ENCODE data around the gene GABRA1.

DNA sequence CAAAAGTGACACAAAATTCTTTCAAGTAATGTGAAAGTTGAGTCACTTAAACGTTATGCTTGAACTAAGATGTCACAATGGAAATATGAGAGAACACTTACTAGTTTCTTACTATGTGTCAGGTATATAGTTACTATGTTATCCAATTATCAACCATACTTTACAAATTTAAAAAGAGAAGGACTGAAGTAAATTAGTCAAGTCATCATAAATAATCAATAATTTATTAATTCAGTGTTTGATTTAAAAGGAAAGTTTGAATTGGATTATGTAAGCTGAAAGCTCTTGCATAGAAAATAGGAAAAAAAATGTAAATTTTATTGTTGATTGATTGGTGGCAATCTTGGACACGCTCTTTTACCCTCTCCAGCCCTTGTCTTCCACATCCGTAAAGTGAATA, 76.3 kb downstream of the GABRA1 start:
- no peak for TF ChIP-seq POLR2A (IDR thresholded peaks at IDR 0.05)
- TF ChIP-seq, protein P1, sequence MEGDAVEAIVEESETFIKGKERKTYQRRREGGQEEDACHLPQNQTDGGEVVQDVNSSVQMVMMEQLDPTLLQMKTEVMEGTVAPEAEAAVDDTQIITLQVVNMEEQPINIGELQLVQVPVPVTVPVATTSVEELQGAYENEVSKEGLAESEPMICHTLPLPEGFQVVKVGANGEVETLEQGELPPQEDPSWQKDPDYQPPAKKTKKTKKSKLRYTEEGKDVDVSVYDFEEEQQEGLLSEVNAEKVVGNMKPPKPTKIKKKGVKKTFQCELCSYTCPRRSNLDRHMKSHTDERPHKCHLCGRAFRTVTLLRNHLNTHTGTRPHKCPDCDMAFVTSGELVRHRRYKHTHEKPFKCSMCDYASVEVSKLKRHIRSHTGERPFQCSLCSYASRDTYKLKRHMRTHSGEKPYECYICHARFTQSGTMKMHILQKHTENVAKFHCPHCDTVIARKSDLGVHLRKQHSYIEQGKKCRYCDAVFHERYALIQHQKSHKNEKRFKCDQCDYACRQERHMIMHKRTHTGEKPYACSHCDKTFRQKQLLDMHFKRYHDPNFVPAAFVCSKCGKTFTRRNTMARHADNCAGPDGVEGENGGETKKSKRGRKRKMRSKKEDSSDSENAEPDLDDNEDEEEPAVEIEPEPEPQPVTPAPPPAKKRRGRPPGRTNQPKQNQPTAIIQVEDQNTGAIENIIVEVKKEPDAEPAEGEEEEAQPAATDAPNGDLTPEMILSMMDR (IDR thresholded peaks at IDR 0.05) = no peak
